H9 (cell line): ENCODE results near the gene UBE2E1. TPM values are rescaled to one million over a fixed set of nuclear protein-coding genes. Genes with fewer than 3 reads are reported as not detected.

Experiments used
- DNase-seq: peaks from one replicate; pipeline ENCODE4 v3.0.0-alpha.2; 2017
- H2AFZ ChIP-seq: one replicate; pipeline ENCODE4 v1.6.1; 2013; ENCODE audit warnings: mild to moderate bottlenecking, low read length, control low read depth, moderate library complexity
- H2AK5ac ChIP-seq: 2 replicates; pipeline ENCODE4 v1.6.1; 2013; ENCODE audit warnings: low read length, control low read depth, mixed read lengths; ENCODE audit not compliant: insufficient read length
- H2BK120ac ChIP-seq: one replicate; pipeline ENCODE4 v1.6.1; 2013; ENCODE audit warnings: low read depth, mild to moderate bottlenecking, low read length, control low read depth, inconsistent platforms; ENCODE audit not compliant: poor library complexity, severe bottlenecking
- H2BK12ac ChIP-seq: 2 replicates; pipeline ENCODE4 v1.6.1; 2013; ENCODE audit warnings: low read length, control low read depth, mixed read lengths, low read depth; ENCODE audit not compliant: insufficient read length
- H2BK15ac ChIP-seq: 2 replicates; pipeline ENCODE4 v1.6.1; 2013; ENCODE audit warnings: low read depth, low read length, control low read depth
- H2BK20ac ChIP-seq: one replicate; pipeline ENCODE4 v1.6.1; 2013; ENCODE audit warnings: low read depth, mild to moderate bottlenecking, low read length, control low read depth, inconsistent platforms; ENCODE audit not compliant: poor library complexity, severe bottlenecking
- H2BK5ac ChIP-seq: 2 replicates; pipeline ENCODE4 v1.6.1; 2013; ENCODE audit warnings: low read length, control low read depth, mixed read lengths; ENCODE audit not compliant: insufficient read length
- H3K14ac ChIP-seq: 2 replicates; pipeline ENCODE4 v1.6.1; 2013; ENCODE audit warnings: low read length, control low read depth; ENCODE audit not compliant: insufficient read depth
- H3K18ac ChIP-seq: 2 replicates; pipeline ENCODE4 v1.6.1; 2013; ENCODE audit warnings: low read depth, mild to moderate bottlenecking, mixed read lengths, low read length, control low read depth; ENCODE audit not compliant: insufficient read length
- H3K23ac ChIP-seq: 2 replicates; pipeline ENCODE4 v1.6.1; 2013; ENCODE audit warnings: low read length, control low read depth, mixed read lengths, low read depth; ENCODE audit not compliant: insufficient read length
- H3K23me2 ChIP-seq: 2 replicates; pipeline ENCODE4 v1.6.1; 2013; ENCODE audit warnings: low read depth, mild to moderate bottlenecking, mixed read lengths, low read length, control low read depth; ENCODE audit not compliant: insufficient read length, poor library complexity, severe bottlenecking
- H3K27ac ChIP-seq: 2 replicates; pipeline ENCODE4 v1.5.1; 2013; ENCODE audit warnings: low read length, control low read depth, mixed read lengths, low read depth; ENCODE audit not compliant: insufficient read length
- H3K27me3 ChIP-seq: 2 replicates; pipeline ENCODE4 v1.6.1; 2013; ENCODE audit warnings: low read length, control low read depth, inconsistent platforms; ENCODE audit not compliant: insufficient read depth
- H3K4ac ChIP-seq: 2 replicates; pipeline ENCODE4 v1.6.1; 2013; ENCODE audit warnings: low read depth, mild to moderate bottlenecking, control low read depth, inconsistent platforms, low read length, moderate library complexity
- H3K4me1 ChIP-seq: 2 replicates; pipeline ENCODE4 v1.6.1; 2013; ENCODE audit warnings: low read length, control low read depth, inconsistent platforms; ENCODE audit not compliant: insufficient read depth
- H3K4me2 ChIP-seq: 2 replicates; pipeline ENCODE4 v1.6.1; 2013; ENCODE audit warnings: low read length, control low read depth, mixed read lengths; ENCODE audit not compliant: insufficient read length, insufficient read depth
- H3K56ac ChIP-seq: 2 replicates; pipeline ENCODE4 v1.6.1; 2013; ENCODE audit warnings: low read depth, mild to moderate bottlenecking, mixed read lengths, low read length, control low read depth; ENCODE audit not compliant: insufficient read length
- H3K79me1 ChIP-seq: 2 replicates; pipeline ENCODE4 v1.6.1; 2013; ENCODE audit warnings: low read depth, mild to moderate bottlenecking, moderate library complexity, low read length, control low read depth, inconsistent platforms; ENCODE audit not compliant: insufficient read depth, poor library complexity, severe bottlenecking
- H3K79me2 ChIP-seq: 2 replicates; pipeline ENCODE4 v1.6.1; 2013; ENCODE audit warnings: low read length, control low read depth, inconsistent platforms; ENCODE audit not compliant: insufficient read depth
- H3K9ac ChIP-seq: 2 replicates; pipeline ENCODE4 v1.6.1; 2013; ENCODE audit warnings: low read length, control low read depth, mixed read lengths; ENCODE audit not compliant: insufficient read length; ENCODE audit errors: extremely low read depth
- H3K9me3 ChIP-seq: one replicate; pipeline ENCODE4 v1.6.1; 2013; ENCODE audit warnings: low read depth, low read length, inconsistent platforms; ENCODE audit not compliant: control insufficient read depth
- H3T11ph ChIP-seq: one replicate; pipeline ENCODE4 v1.6.1; 2013; ENCODE audit warnings: mild to moderate bottlenecking, low read length, control low read depth, inconsistent platforms
- H4K20me1 ChIP-seq: one replicate; pipeline ENCODE4 v1.6.1; 2013; ENCODE audit not compliant: control insufficient read depth, insufficient read length, insufficient read depth
- H4K5ac ChIP-seq: 2 replicates; pipeline ENCODE4 v1.6.1; 2013; ENCODE audit warnings: low read depth, mild to moderate bottlenecking, mixed read lengths, low read length, control low read depth; ENCODE audit not compliant: insufficient read length
- H4K8ac ChIP-seq: replicated peaks from 2 replicates; pipeline ENCODE4 v1.6.1; 2013; ENCODE audit warnings: low read length, control low read depth, mixed read lengths, low read depth; ENCODE audit not compliant: insufficient read length
- H4K91ac ChIP-seq: 2 replicates; pipeline ENCODE4 v1.6.1; 2013; ENCODE audit warnings: low read depth, mild to moderate bottlenecking, moderate library complexity, mixed read lengths, low read length, control low read depth; ENCODE audit not compliant: insufficient read length
- H3K27ac Mint-ChIP-seq, 3 experiments: 2 replicates in 2 of 3; 3 replicates in 1 of 3; pipeline ENCODE4 v1.8.0; 2020 to 2021; ENCODE audit warnings: mixed read lengths in 3 of 3, mild to moderate bottlenecking in 1 of 3, moderate library complexity in 1 of 3
- H3K27me3 Mint-ChIP-seq: 2 replicates; pipeline ENCODE4 v1.8.0; 2021; ENCODE audit warnings: low read depth, mild to moderate bottlenecking, moderate library complexity, mixed read lengths
- H3K36me3 Mint-ChIP-seq, 3 experiments: 2 replicates in 2 of 3; 3 replicates in 1 of 3; pipeline ENCODE4 v1.8.0; 2020 to 2021; ENCODE audit warnings: low read depth in 3 of 3, mixed read lengths in 3 of 3; ENCODE audit not compliant: insufficient read depth in 1 of 3
- H3K4me1 Mint-ChIP-seq, 2 experiments: 2 replicates each; pipeline ENCODE4 v1.8.0; 2020; ENCODE audit warnings: mixed read lengths in 2 of 2
- H3K4me3 Mint-ChIP-seq, 2 experiments: 2 replicates in 1 of 2; 3 replicates in 1 of 2; pipeline ENCODE4 v1.8.0; 2020 to 2021; ENCODE audit warnings: mild to moderate bottlenecking in 2 of 2, mixed read lengths in 2 of 2, moderate library complexity in 1 of 2
- H3K9me3 Mint-ChIP-seq, 2 experiments: 2 replicates in 1 of 2; 3 replicates in 1 of 2; pipeline ENCODE4 v1.8.0; 2020; ENCODE audit warnings: mild to moderate bottlenecking in 2 of 2, mixed read lengths in 2 of 2, moderate library complexity in 1 of 2
- CTCF ChIP-seq: fragments of 200-600 bp; sonication (generic); conservative IDR thresholded peaks from 3 replicates; pipeline ENCODE4 v1.8.0; 2021; ENCODE audit warnings: antibody characterized with exemption, mild to moderate bottlenecking
- WGBS: extraction: QIAGEN DNeasy Blood & Tissue Kit; methylation state at CpG from one replicate; pipeline ENCODE4 v1.1.7; 2013; ENCODE audit warnings: missing lambda C conversion rate, low lambda C conversion rate, mixed read lengths; ENCODE audit not compliant: insufficient read length; ENCODE audit errors: extremely low coverage; 5-methylcytosine and 5-hydroxymethylcytosine counted together
- total RNA-seq: library from RNA; stranded (reverse); gene quantifications from 2 replicates; pipeline ENCODE4 v1.2.1, GENCODE V29; 2021

UBE2E1 gene
- total RNA-seq, 1 experiment from 2014 or later = 142 TPM

- no peak overlapping the region for H2BK20ac ChIP-seq
- H3K14ac ChIP-seq = no peak overlapping the region
- peaks cover 2% of the 10 kb centered on the region; the same call in 1 of the 2 replicates for H3K4me1 ChIP-seq
- no peaks in the 10 kb centered on the region for H4K20me1 ChIP-seq
- no peak overlapping the region for H4K8ac ChIP-seq
- H3K79me1 ChIP-seq = no peaks in the 10 kb centered on the region
- H3K18ac ChIP-seq = no peak overlapping the region
- H2BK12ac ChIP-seq = no peak overlapping the region
- no peak overlapping the region for H2BK120ac ChIP-seq
- no peak overlapping the region for H2AFZ ChIP-seq
- no peak overlapping the region for H4K5ac ChIP-seq
- Mint-ChIP-seq H3K4me1 (peaks cover 19 to 23% of the 10 kb centered on the region in 2 experiments), H3K9me3 (peaks cover 13 to 28% of the 10 kb centered on the region in 2 experiments), H3K36me3 (peaks cover 30 to 49% (median 45%) of the 10 kb centered on the region in 3 experiments), H3K27me3 (no peaks in the 10 kb centered on the region), H3K27ac (no peak overlapping the region), H3K4me3 (no peak overlapping the region)
- H2BK15ac ChIP-seq = no peak overlapping the region
- no peak for DNase-seq
- H3K4ac ChIP-seq = no peak overlapping the region
- no peaks in the 10 kb centered on the region for H3K27me3 ChIP-seq
- no peak overlapping the region for H3K56ac ChIP-seq
- no peak overlapping the region for H3T11ph ChIP-seq
- WGBS = no CpG with 5 or more reads among the region's 2 CpGs
- H3K79me2 ChIP-seq = peaks cover 5% of the 10 kb centered on the region; the same call in 1 of the 2 replicates
- H3K9ac ChIP-seq = no peak overlapping the region
- H3K9me3 ChIP-seq = no peaks in the 10 kb centered on the region
- no peak overlapping the region for H3K23ac ChIP-seq
- H4K91ac ChIP-seq = no peak overlapping the region
- TF ChIP-seq CTCF = no peak
- H3K4me2 ChIP-seq = no peak overlapping the region
- no peak overlapping the region for H3K27ac ChIP-seq
- H3K23me2 ChIP-seq = no peaks in the 10 kb centered on the region
- H2BK5ac ChIP-seq = no peak overlapping the region
- no peak overlapping the region for H2AK5ac ChIP-seq
These were observed 71.2 kb downstream of the UBE2E1 start for GRCh38 chr3:23876923-23877322.
